Right cardiac atrium (tissue), 5 donors: ENCODE measurements around the gene FAM111A. TPM values are rescaled to one million over a fixed set of nuclear protein-coding genes. Genes with fewer than 3 reads are reported as not detected.

Experiments
- ATAC-seq, 2 donors: fragments of 200-7000 bp; cut with Tn5 transposase; one replicate each; pipeline versions ENCODE4 v1.8.0 to v1.9.1; 2020; ENCODE audit warnings: moderate library complexity in 2 of 2, mild to moderate bottlenecking in 1 of 2
- DNase-seq, 3 donors: peaks; one replicate each; pipeline ENCODE4 v3.0.0-alpha.2; 2020
- H3K27ac ChIP-seq: one replicate; pipeline ENCODE4 v1.5.1; 2013; ENCODE audit warnings: mild to moderate bottlenecking, low read length, control low read depth, moderate library complexity
- H3K27me3 ChIP-seq: one replicate; pipeline ENCODE4 v1.6.1; 2013; ENCODE audit not compliant: control insufficient read depth, insufficient read depth
- H3K4me1 ChIP-seq: one replicate; pipeline ENCODE4 v1.6.1; 2013; ENCODE audit warnings: low read length; ENCODE audit not compliant: control insufficient read depth, insufficient read depth
- H3K4me3 ChIP-seq: one replicate; pipeline ENCODE4 v1.5.1; 2013; ENCODE audit warnings: low read length, control low read depth
- H3K9me3 ChIP-seq: one replicate; pipeline ENCODE4 v1.6.1; 2013; ENCODE audit warnings: low read length; ENCODE audit not compliant: control insufficient read depth
- WGBS: extraction: QIAGEN DNeasy Blood & Tissue Kit; methylation state at CpG from one replicate; pipeline ENCODE4 v1.1.7; 2013; 5-methylcytosine and 5-hydroxymethylcytosine counted together
- intact Hi-C, 4 donors: fragments of 100-400 bp; cut with DNase I; formaldehyde crosslinking; loops; one replicate each; pipeline versions ENCODE4 v1.11.0 to v1.14.0; 2022 to 2023
- polyA plus RNA-seq: library from polyadenylated mRNA; stranded (reverse); fragments of 200-250 nt; gene quantifications from one replicate; pipeline ENCODE4 v1.2.3, GENCODE V29; 2013
- total RNA-seq, 4 donors: library from RNA; stranded (reverse); fragmentation: NEBNext Ultra II Directional; extraction: Animal tissue kit (Norgen Biotek cat#: 25700); gene quantifications; one replicate each; pipeline ENCODE4 v1.2.1, GENCODE V29; 2021
- donor health status: healthy with polysubstance abuse.
- donor health status: DM: no; HTN: yes; CAD: no.
- donor health status: DM: no; HTN: no; CAD: no.
- donor health status: DM: no; HTN: yes; CAD: no; lungs with severe emphysema.
- donor health status: DM: yes; HTN: yes; CAD: no.

The FAM111A gene
- total and polyA plus RNA-seq, 5 donors = 7.0 to 12.2 (median 10.4) TPM

DNA sequence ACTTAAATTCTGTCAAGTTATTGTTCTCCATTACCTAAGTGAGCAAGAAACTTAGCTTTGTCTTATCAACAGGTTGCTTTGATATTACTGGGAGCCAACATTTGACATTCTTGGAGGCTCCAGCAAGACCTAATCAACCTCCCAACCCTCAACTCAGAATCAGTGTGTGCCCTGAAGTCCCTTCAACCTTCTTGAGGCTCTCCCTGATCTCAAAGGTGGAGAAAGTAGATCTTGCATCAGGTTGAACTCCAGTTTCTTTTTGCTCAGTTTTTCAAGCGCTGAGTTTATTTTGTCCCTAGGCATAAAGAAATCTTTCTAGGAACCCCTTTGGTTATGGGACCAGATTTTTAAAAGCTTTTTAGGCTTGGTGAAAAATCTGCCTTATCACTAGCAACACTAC, 1.4 kb downstream of the FAM111A start:
- H3K27me3 ChIP-seq = no peaks in the 10 kb centered on the region
- H3K4me3 ChIP-seq = peak overlapping the region; percentile 16
- intact Hi-C loops = no loop called here
- 80% methylated on average over 1 of the region's 1 CpG for WGBS
- no peaks in the 10 kb centered on the region for H3K9me3 ChIP-seq
- peak overlapping the region; percentile 59 for H3K27ac ChIP-seq
- DNase-seq = no peak
- no peak for ATAC-seq
- H3K4me1 ChIP-seq = no peaks in the 10 kb centered on the region

DNA sequence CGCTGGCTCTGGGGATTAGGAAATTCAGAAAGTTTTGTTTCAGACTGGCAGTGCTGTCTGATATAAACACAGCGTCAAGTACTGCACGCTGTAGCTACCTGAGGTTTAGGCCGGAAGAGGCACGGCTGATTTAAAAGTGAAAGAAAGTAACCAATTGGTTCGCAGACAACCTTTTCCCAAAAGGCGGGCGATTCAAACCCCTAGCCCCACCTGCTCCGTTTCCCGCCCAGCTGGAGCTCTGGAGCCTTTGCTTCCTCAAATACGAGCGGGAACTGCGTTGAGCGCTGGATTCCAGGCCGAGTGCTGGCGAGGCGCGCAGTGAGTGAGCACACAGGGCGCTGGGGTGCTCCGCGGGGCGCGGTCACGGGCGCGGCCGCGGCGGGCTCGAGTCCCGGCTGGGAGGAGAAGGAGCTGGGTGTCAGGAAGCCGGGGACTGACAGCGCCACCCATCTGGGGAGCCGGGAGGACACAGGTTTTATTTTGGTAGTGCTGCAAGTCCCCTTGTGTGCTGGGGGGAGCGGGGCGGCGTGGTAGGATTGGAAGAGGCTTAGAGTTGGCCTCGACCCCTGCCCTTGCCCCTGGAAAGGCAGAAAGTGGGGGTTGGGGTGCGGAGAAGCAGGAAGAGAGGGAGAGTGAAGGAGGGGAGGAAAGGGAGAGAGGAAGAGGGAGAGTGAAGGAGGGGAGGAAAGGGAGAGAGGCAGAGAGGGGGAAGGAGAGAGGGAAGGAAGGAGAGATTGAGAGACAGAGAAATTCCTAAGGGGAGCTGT, 2.1 kb downstream of the FAM111A start:
- Histone ChIP-seq H3K4me3 (peak overlapping the region; percentile 16), H3K27ac (peak overlapping the region; percentile 68), H3K4me1 (no peaks in the 10 kb centered on the region), H3K9me3 (no peaks in the 10 kb centered on the region), H3K27me3 (no peaks in the 10 kb centered on the region)
- WGBS = 2% methylated on average over 39 of the region's 39 CpGs
- intact Hi-C loops = no loop called here
- peak; percentile 69 to 78 for ATAC-seq
- peak; percentile 79 to 89 (median 89) for DNase-seq

DNA sequence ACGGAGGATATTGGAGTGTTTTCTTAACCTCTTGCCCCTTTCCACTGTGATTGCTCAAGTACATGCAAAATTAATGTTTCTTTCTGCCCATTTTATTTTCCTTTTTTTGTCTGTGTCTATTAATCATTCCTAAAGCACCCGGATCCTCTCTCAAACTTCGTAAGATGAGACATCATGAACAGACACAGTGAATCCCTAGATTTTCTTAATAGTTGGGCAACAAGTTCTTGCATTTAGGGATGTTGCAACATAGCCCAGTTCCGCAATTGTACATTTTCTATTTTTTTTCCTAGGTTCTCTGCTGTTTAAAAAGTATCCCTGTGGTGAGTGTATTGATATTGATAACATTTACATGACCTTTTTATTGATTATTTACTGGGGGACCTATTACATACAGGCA, 2.9 kb downstream of the FAM111A start:
- H3K27ac ChIP-seq = no peak overlapping the region
- H3K4me1 ChIP-seq = no peaks in the 10 kb centered on the region
- 58% methylated on average over 4 of the region's 4 CpGs for WGBS
- ATAC-seq (no peak), DNase-seq (no peak)
- no peak overlapping the region for H3K4me3 ChIP-seq
- H3K9me3 ChIP-seq = no peaks in the 10 kb centered on the region
- H3K27me3 ChIP-seq = no peaks in the 10 kb centered on the region
- intact Hi-C loops = no loop called here

DNA sequence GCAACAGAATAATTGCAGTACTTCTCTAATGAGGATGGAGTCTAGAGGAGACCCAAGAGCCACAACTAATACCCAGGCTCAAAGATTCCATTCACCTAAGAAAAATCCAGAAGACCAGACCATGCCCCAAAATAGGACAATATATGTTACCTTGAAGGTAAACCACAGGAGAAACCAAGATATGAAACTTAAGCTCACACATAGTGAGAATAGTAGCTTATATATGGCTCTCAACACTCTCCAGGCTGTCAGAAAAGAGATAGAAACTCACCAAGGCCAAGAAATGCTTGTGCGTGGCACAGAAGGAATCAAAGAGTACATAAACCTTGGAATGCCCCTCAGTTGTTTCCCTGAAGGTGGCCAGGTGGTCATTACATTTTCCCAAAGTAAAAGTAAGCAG, 9.1 kb downstream of the FAM111A start:
- no peaks in the 10 kb centered on the region for H3K4me1 ChIP-seq
- no peak overlapping the region for H3K4me3 ChIP-seq
- H3K27ac ChIP-seq = no peak overlapping the region
- no peaks in the 10 kb centered on the region for H3K9me3 ChIP-seq
- DNase-seq = no peak
- intact Hi-C loops = no loop called here
- ATAC-seq = no peak
- H3K27me3 ChIP-seq = no peaks in the 10 kb centered on the region
- 94% methylated on average over 1 of the region's 1 CpG for WGBS

DNA sequence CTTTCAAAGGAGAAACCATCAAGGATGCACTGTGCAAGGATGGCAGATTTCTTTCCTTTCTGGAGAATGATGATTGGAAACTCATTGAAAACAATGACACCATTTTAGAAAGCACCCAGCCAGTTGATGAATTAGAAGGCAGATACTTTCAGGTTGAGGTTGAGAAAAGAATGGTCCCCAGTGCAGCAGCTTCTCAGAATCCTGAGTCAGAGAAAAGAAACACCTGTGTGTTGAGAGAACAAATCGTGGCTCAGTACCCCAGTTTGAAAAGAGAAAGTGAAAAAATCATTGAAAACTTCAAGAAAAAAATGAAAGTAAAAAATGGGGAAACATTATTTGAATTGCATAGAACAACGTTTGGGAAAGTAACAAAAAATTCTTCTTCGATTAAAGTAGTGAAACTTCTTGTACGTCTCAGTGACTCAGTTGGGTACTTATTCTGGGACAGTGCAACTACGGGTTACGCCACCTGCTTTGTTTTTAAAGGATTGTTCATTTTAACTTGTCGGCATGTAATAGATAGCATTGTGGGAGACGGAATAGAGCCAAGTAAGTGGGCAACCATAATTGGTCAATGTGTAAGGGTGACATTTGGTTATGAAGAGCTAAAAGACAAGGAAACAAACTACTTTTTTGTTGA, 9.8 kb downstream of the FAM111A start:
- Histone ChIP-seq H3K4me3 (no peak overlapping the region), H3K4me1 (no peaks in the 10 kb centered on the region), H3K27ac (no peak overlapping the region), H3K9me3 (no peaks in the 10 kb centered on the region), H3K27me3 (no peaks in the 10 kb centered on the region)
- DNase-seq = no peak
- intact Hi-C loops = no loop called here
- ATAC-seq = no peak
- WGBS = 88% methylated on average over 8 of the region's 8 CpGs

DNA sequence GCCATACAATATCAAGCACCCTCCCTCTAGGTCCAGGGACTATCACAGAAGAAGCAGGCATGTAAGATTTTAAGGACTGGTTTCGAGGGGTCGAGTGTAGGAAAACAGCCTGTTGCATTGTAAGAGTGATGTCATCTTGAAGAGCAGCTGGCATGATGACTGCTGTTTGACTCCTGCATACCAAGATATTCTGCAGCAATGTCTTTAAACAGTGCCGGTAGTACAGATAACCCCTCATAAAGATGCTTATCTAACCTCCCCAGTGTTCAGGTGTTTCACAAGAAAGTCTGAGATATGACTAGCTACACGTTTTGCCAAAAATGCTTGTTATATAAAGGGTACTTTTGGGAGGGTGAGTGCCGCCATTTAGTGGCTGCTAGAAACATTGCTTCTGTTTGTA, 12.0 kb downstream of the FAM111A start:
- Histone ChIP-seq H3K4me3 (no peak overlapping the region), H3K9me3 (no peaks in the 10 kb centered on the region), H3K27me3 (no peaks in the 10 kb centered on the region), H3K4me1 (no peaks in the 10 kb centered on the region), H3K27ac (no peak overlapping the region)
- DNase-seq (no peak), ATAC-seq (no peak)
- 73% methylated on average over 5 of the region's 5 CpGs for WGBS
- intact Hi-C loops = no loop called here

DNA sequence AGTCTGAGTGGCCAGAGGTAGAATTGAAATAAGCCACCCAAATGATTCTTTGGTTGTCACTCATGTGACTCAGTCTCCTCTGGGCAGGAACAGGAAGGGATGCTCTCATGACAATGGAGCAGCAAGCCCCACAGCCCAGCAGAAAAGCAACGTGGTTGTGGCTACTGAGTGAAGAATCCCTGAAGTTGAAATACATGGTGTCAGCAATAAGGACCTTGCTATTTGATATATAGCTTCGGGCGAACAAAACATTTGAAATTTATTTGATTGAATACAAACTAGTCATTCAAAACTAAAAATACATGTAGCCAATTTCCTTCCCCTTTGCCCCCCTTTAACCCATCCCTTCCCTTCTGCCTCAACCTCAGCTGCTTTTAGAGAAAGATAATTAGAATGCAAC, 14.8 kb downstream of the FAM111A start:
- 60% methylated on average over 3 of the region's 3 CpGs for WGBS
- intact Hi-C loops = no loop called here
- DNase-seq (no peak), ATAC-seq (no peak)
- Histone ChIP-seq H3K4me1 (no peaks in the 10 kb centered on the region), H3K4me3 (no peak overlapping the region), H3K27me3 (no peaks in the 10 kb centered on the region), H3K9me3 (no peaks in the 10 kb centered on the region), H3K27ac (no peak overlapping the region)

DNA sequence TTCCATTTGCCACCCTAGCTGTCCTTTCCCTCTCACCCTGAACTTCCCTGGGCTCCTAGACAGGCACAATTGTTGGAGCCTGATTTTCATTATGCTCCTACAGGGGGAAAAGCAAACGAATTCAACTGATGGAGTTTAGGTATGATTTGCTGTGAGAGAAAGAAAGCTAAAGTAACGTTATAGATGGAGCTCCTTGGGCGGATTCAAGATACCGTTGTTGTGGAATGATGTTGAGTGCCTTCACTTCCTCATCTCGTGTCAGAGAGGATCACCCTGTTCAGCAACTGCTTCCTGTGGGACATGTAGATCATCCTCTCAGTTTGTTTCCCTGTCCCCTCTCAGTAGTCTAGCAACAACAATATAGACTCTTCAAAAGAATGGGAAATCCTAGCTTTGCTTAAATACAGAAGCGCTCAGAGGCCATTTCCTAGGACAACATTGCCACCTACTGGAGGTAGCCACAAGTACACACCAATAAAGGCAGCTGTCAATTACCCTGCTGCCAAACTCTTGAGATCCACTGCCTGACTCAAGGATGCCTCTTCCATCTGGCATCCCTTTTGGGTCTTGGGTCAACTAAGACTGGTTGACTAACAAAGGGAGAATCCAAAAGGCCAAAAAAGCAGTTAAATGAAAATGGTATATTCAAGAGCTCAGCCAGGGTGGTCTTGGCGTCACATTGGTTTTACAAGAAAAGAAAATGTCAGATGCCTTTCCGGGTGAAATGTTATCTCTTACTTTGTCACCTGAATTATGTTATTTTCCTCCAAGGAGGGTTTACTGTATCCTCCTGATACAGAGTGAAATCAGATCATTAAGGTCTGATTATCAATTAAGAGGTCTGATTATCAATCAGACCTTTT, 15.8 kb downstream of the FAM111A start:
- intact Hi-C loops = no loop called here
- H3K27ac ChIP-seq = no peak overlapping the region
- no peaks in the 10 kb centered on the region for H3K4me1 ChIP-seq
- ATAC-seq (peak; percentile 80 to 87), DNase-seq (peak in 1 of 3 donors; percentile 28)
- H3K27me3 ChIP-seq = no peaks in the 10 kb centered on the region
- no peak overlapping the region for H3K4me3 ChIP-seq
- no peaks in the 10 kb centered on the region for H3K9me3 ChIP-seq
- WGBS = 32% methylated on average over 8 of the region's 8 CpGs

DNA sequence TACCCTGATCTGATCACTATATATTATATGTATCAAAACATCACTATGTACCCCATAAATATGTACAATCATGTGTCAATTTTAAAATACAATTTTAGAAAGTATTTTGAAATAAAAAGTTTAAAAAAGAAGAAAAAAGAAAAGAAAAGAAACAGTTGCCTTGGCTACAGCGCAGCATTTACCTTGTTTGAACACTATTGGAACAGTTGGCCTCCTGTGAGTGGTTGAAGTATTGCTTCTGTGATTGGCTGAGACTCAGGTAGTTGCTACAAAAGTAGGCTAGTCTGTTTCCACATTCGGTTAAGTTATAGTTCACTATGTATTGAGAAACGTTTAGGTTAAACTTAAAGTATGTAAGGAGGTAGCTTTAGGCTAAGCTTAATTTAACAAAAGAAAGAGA, 21.4 kb downstream of the FAM111A start:
- WGBS = 58% methylated on average over 3 of the region's 3 CpGs
- ATAC-seq (no peak), DNase-seq (no peak)
- no peaks in the 10 kb centered on the region for H3K9me3 ChIP-seq
- intact Hi-C loops = no loop called here
- no peaks in the 10 kb centered on the region for H3K27me3 ChIP-seq
- H3K4me1 ChIP-seq = no peaks in the 10 kb centered on the region
- no peak overlapping the region for H3K4me3 ChIP-seq
- H3K27ac ChIP-seq = no peak overlapping the region

DNA sequence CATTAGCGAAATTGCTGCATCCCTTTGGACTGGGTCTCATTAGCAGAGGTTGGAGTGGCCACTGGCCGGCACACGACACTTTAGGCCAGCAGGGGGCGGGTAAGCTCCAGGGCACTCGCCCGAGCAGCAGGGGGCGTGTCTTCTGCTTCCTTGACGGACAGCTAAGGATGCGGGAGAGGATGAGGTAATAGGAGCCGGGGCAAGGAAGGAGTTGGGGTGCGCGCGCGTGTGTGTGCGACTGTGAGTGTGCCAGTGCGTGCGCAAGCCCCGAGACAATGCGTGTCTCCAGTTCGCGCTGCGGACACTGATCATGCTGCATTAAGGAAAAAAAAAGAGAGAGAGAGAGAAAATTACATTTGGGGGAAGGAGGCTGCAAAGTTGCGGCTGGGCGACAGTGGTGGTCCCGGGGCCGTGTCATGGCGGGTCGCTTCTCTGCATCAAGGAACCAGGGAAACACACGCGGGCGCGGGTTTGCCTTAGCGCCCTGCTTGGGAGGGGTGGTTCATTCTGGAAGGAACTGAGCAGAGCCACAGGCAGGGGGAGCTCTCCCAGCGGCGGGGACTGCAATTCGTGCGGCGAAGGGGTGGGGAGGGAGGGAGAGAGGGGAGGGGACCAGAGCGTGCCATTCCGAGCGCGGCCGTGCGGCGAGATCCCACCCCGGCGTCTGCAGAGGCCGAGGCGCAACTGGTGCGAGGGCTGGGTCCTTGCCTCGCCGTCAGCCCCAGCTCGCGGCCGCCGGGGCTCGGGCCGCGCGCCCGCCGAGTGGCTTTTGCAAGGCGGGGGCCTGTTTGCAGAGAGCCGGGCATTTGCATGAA, 29.1 kb downstream of the FAM111A start, which contains the start of gene DTX4:
Gene DTX4, plus strand, starts transcription at position 625 of the 815 bp plus-strand sequence. CDS start 464 bp downstream, outside the sequence.
- DNase-seq = peak; percentile 92 to 98 (median 97)
- peak; percentile 96 to 97 for ATAC-seq
- under 1% methylated on average over 64 of the region's 64 CpGs for WGBS
- Histone ChIP-seq H3K9me3 (no peaks in the 10 kb centered on the region), H3K4me1 (no peaks in the 10 kb centered on the region), H3K4me3 (peak within 1 kb of the TSS; percentile 73), H3K27me3 (no peaks in the 10 kb centered on the region), H3K27ac (peak within 1 kb of the TSS; percentile 2)
- intact Hi-C loops = loop anchor here (1.0 to 5.0 kb wide), 6 partner anchors 35 to 511 kb away; no protein-coding TSS in a partner anchor
